HepG2 (cell line): ENCODE measurements around the gene CDK5R1. TPM values are rescaled to one million over a fixed set of nuclear protein-coding genes. Genes with fewer than 3 reads are reported as not detected.
A peak's percentile ranks its signal among the peaks of the same experiment; 100 is the strongest.

Source experiments
- ARNT2 ChIP-seq: sonication (generic); formaldehyde crosslinking; IDR thresholded peaks from 2 replicates; pipeline ENCODE4 v1.8.0; 2022; ENCODE audit warnings: mild to moderate bottlenecking, low read depth, missing genetic modification reagents, moderate library complexity
- CHD4 ChIP-seq: fragments of 200-600 bp; sonication (generic); IDR thresholded peaks from 2 replicates; pipeline ENCODE4 v1.7.0; 2017; ENCODE audit warnings: mild to moderate bottlenecking, low read length, borderline replicate concordance
- ETV6 ChIP-seq: sonication (generic); formaldehyde crosslinking; conservative IDR thresholded peaks from 2 replicates; pipeline ENCODE4 v1.4.0; 2020; ENCODE audit warnings: missing genetic modification reagents
- FOSL1 ChIP-seq: sonication (generic); formaldehyde crosslinking; IDR thresholded peaks from 2 replicates; pipeline ENCODE4 v1.9.0; 2021; ENCODE audit warnings: missing genetic modification reagents, borderline replicate concordance
- MLXIP ChIP-seq: sonication (generic); formaldehyde crosslinking; IDR thresholded peaks from 2 replicates; pipeline ENCODE4 v1.9.0; 2021; ENCODE audit warnings: missing genetic modification reagents, borderline replicate concordance
- RAD21 ChIP-seq: fragments of 450-650 bp; formaldehyde crosslinking; IDR thresholded peaks from 2 replicates; pipeline ENCODE4 v1.5.0; 2020; ENCODE audit warnings: mild to moderate bottlenecking
- SRSF4 ChIP-seq: fragments of 200-400 bp; formaldehyde crosslinking; IDR thresholded peaks from one replicate; pipeline ENCODE4 v1.6.1; 2018; ENCODE audit warnings: mild to moderate bottlenecking, low read depth, low read length, moderate library complexity; ENCODE audit not compliant: poor library complexity, severe bottlenecking
- SYNCRIP ChIP-seq: fragments of 200-400 bp; formaldehyde crosslinking; IDR thresholded peaks from 2 replicates; pipeline ENCODE4 v1.6.1; 2018; ENCODE audit warnings: mild to moderate bottlenecking, low read depth, low read length; ENCODE audit not compliant: insufficient read depth
- THAP8 ChIP-seq: sonication (generic); formaldehyde crosslinking; IDR thresholded peaks from 2 replicates; pipeline ENCODE4 v1.5.1; 2020; ENCODE audit warnings: missing genetic modification reagents, mild to moderate bottlenecking, borderline replicate concordance
- U2AF1 ChIP-seq: fragments of 200-400 bp; formaldehyde crosslinking; optimal IDR thresholded peaks from 2 replicates; pipeline ENCODE3; 2017; ENCODE audit warnings: mild to moderate bottlenecking, low read depth, low read length
- ZHX2 ChIP-seq, 2 experiments: sonication (generic) in 1 of 2; formaldehyde crosslinking in 1 of 2; IDR thresholded peaks; 2 replicates each; pipeline versions ENCODE4 v1.6.1 to v1.9.0; 2014 to 2022; ENCODE audit warnings: antibody characterized with exemption in 1 of 2, borderline replicate concordance in 1 of 2, inconsistent platforms in 1 of 2, low read depth in 1 of 2, missing genetic modification reagents in 1 of 2
- ZNF275 ChIP-seq: sonication (generic); formaldehyde crosslinking; IDR thresholded peaks from 2 replicates; pipeline ENCODE4 v1.8.0; 2022; ENCODE audit warnings: missing genetic modification reagents, mild to moderate bottlenecking, inconsistent platforms, borderline replicate concordance
- ZNF512 ChIP-seq: sonication (generic); formaldehyde crosslinking; IDR thresholded peaks from 2 replicates; pipeline ENCODE4 v1.4.0; 2020; ENCODE audit warnings: mild to moderate bottlenecking, missing genetic modification reagents
- ZNF747 ChIP-seq: sonication (generic); formaldehyde crosslinking; IDR thresholded peaks from 2 replicates; pipeline ENCODE4 v1.8.1; 2023; ENCODE audit warnings: missing genetic modification reagents, mild to moderate bottlenecking, borderline replicate concordance
- ZNF782 ChIP-seq: sonication (generic); formaldehyde crosslinking; IDR thresholded peaks from 2 replicates; pipeline ENCODE4 v1.4.0; 2020; ENCODE audit warnings: missing genetic modification reagents, mild to moderate bottlenecking, borderline replicate concordance
- polyA plus RNA-seq, 8 experiments: library from polyadenylated mRNA; depleted of rRNA in 3 of 8; stranded (reverse) in 7 of 8; unstranded in 1 of 8; fragments of >200 nt; fragmentation: Illumina TruSeq in 4 of 8; extraction: Trizol in 4 of 8; gene quantifications; 2 replicates each; pipeline versions ENCODE4 v1.2.1 to v1.2.3, GENCODE V29; 2011 to 2016; ENCODE audit warnings: low read depth in 4 of 8, missing spikeins in 1 of 8, mixed read lengths in 1 of 8; ENCODE audit not compliant: insufficient read depth in 1 of 8
- total RNA-seq, 5 experiments: library from RNA; depleted of rRNA; stranded (reverse); fragments of >200 nt; fragmentation: Illumina TruSeq; extraction: Trizol; gene quantifications; 2 replicates each; pipeline ENCODE4 v1.2.3, GENCODE V29; 2016; ENCODE audit warnings: low read depth in 1 of 5

CDK5R1 gene
- total and polyA plus RNA-seq, 2 of the 13 experiments (the other 11 are each of a cell fraction or from before 2014, with no cell fraction given) = 1.1 to 3.9 TPM

GRCh38 chr17:32486111-32486700 is 587 bp upstream of the CDK5R1 start (continued):
- TF ChIP-seq THAP8 (CRISPR knock-in tag) = peak; percentile 75; the same call in 1 of the 2 replicates
- TF ChIP-seq RAD21 (CRISPR knock-in tag) = peak; percentile 6; the same call in 1 of the 2 replicates
- TF ChIP-seq SYNCRIP = no peak
- TF ChIP-seq ZNF512 = no peak
- no peak for TF ChIP-seq ZNF275 (CRISPR knock-in tag)
- TF ChIP-seq SRSF4 = no peak
- TF ChIP-seq ZNF782 (CRISPR knock-in tag) = no peak
- TF ChIP-seq MLXIP (CRISPR knock-in tag) = peak; percentile 48; the same call in 1 of the 2 replicates
- no peak for TF ChIP-seq FOSL1
- TF ChIP-seq CHD4 = no peak
- peak; percentile 65 for TF ChIP-seq U2AF1
- TF ChIP-seq ETV6 = no peak
- TF ChIP-seq ZNF747 = no peak
- TF ChIP-seq ZHX2 (IDR thresholded peaks at IDR 0.05; ENCODE audit: low read depth) = no peak
- 0 out of 2 replicates have a peak, but pooled peaks have one; percentile 8 for TF ChIP-seq ZHX2 (CRISPR knock-in tag; IDR thresholded peaks at IDR 0.05; ENCODE audit: borderline replicate concordance)
- peak; percentile 96 for TF ChIP-seq ARNT2 (CRISPR knock-in tag)
